K562 (cell line): ENCODE measurements around the gene THOP1. TPM values are rescaled to one million over a fixed set of nuclear protein-coding genes. Genes with fewer than 3 reads are reported as not detected.

Experiments used
- CLOCK ChIP-seq: fragments of 250-450 bp; sonication (Bioruptor Pico); IDR thresholded peaks from 2 replicates; pipeline ENCODE4 v1.4.0; 2020; ENCODE audit warnings: mild to moderate bottlenecking, moderate library complexity, borderline replicate concordance
- CREM ChIP-seq: IDR thresholded peaks from 2 replicates; pipeline ENCODE4 v1.6.1; 2014; ENCODE audit warnings: antibody characterized with exemption, low read depth
- CXXC5 ChIP-seq: fragments of 250-450 bp; sonication (Bioruptor Pico); IDR thresholded peaks from 2 replicates; pipeline ENCODE4 v1.8.0; 2022; ENCODE audit warnings: inconsistent platforms, mild to moderate bottlenecking, moderate library complexity
- HDAC1 ChIP-seq, 2 experiments: fragments of 450-650 bp; IDR thresholded peaks; 2 replicates each; pipeline ENCODE4 v1.6.1; 2016 to 2017; ENCODE audit warnings: inconsistent platforms in 1 of 2, mild to moderate bottlenecking in 1 of 2, moderate library complexity in 1 of 2
- HDAC8 ChIP-seq: fragments of 450-650 bp; IDR thresholded peaks from 2 replicates; pipeline ENCODE4 v1.6.1; 2016; ENCODE audit warnings: mild to moderate bottlenecking, missing genetic modification characterization, moderate library complexity, missing compliant biosample characterization
- KAT8 ChIP-seq: fragments of 450-650 bp; IDR thresholded peaks from 2 replicates; pipeline ENCODE4 v1.6.1; 2016; ENCODE audit warnings: low read depth, mild to moderate bottlenecking
- KLF16 ChIP-seq: IDR thresholded peaks from 2 replicates; pipeline ENCODE4 v1.6.1; 2016; ENCODE audit warnings: antibody characterized with exemption
- NCOA1 ChIP-seq: fragments of 450-650 bp; IDR thresholded peaks from 2 replicates; pipeline ENCODE4 v1.6.1; 2016; ENCODE audit warnings: low read depth
- NFXL1 ChIP-seq: fragments of 450-650 bp; formaldehyde crosslinking; IDR thresholded peaks from 2 replicates; pipeline ENCODE4 v1.4.0; 2021; ENCODE audit warnings: mild to moderate bottlenecking
- NR2F6 ChIP-seq: fragments of 450-650 bp; formaldehyde crosslinking; IDR thresholded peaks from 2 replicates; pipeline ENCODE4 v1.4.0; 2020; ENCODE audit warnings: mild to moderate bottlenecking
- PRMT5 ChIP-seq: sonication (generic); formaldehyde crosslinking; IDR thresholded peaks from 2 replicates; pipeline ENCODE4 v1.5.0; 2020; ENCODE audit warnings: missing genetic modification reagents
- PYGO2 ChIP-seq: fragments of 450-650 bp; IDR thresholded peaks from 2 replicates; pipeline ENCODE4 v1.6.1; 2016; ENCODE audit warnings: mild to moderate bottlenecking, missing genetic modification characterization, moderate library complexity, missing compliant biosample characterization
- SNRNP70 ChIP-seq: fragments of 200-400 bp; formaldehyde crosslinking; optimal IDR thresholded peaks from 2 replicates; pipeline ENCODE3; 2017; ENCODE audit warnings: low read depth, low read length
- SRSF3 ChIP-seq: fragments of 200-400 bp; formaldehyde crosslinking; IDR thresholded peaks from 2 replicates; pipeline ENCODE4 v1.6.1; 2016; ENCODE audit warnings: mild to moderate bottlenecking, low read length, moderate library complexity; ENCODE audit not compliant: insufficient read depth
- SRSF7 ChIP-seq: fragments of 200-400 bp; formaldehyde crosslinking; optimal IDR thresholded peaks from 2 replicates; pipeline ENCODE3; 2017; ENCODE audit warnings: mild to moderate bottlenecking, low read depth, low read length
- STAT5B ChIP-seq: fragments of 250-450 bp; sonication (Bioruptor Pico); IDR thresholded peaks from 2 replicates; pipeline ENCODE4 v1.8.0; 2021; ENCODE audit warnings: mild to moderate bottlenecking, inconsistent platforms
- THRA ChIP-seq: fragments of 450-650 bp; IDR thresholded peaks from 2 replicates; pipeline ENCODE4 v1.6.1; 2017; ENCODE audit warnings: mild to moderate bottlenecking, moderate library complexity
- ZBTB33 ChIP-seq: sonication (generic); formaldehyde crosslinking; IDR thresholded peaks from 2 replicates; pipeline ENCODE4 v1.8.1; 2023; ENCODE audit warnings: mild to moderate bottlenecking, missing genetic modification reagents
- ZFPM2 ChIP-seq: fragments of 250-450 bp; sonication (Bioruptor Pico); IDR thresholded peaks from 2 replicates; pipeline ENCODE4 v1.5.1; 2022; ENCODE audit warnings: mild to moderate bottlenecking
- ZNF232 ChIP-seq: sonication (generic); formaldehyde crosslinking; IDR thresholded peaks from 2 replicates; pipeline ENCODE4 v1.8.0; 2022; ENCODE audit warnings: mild to moderate bottlenecking, missing genetic modification reagents
- ZNF431 ChIP-seq: sonication (generic); formaldehyde crosslinking; IDR thresholded peaks from 2 replicates; pipeline ENCODE4 v1.8.0; 2022; ENCODE audit warnings: mild to moderate bottlenecking, missing genetic modification reagents
- polyA plus RNA-seq, 8 experiments: library from polyadenylated mRNA; depleted of rRNA in 4 of 8; stranded (reverse) in 5 of 8; unstranded in 3 of 8; fragments of >200 nt; fragmentation: Nextera tagmentation in 2 of 8; fragmentation: Illumina TruSeq in 1 of 8; extraction: Ambion mirVana in 2 of 8; extraction: Trizol in 1 of 8; gene quantifications; 2 replicates each; pipeline versions ENCODE4 v1.2.1 to v1.2.3, GENCODE V29; 2011 to 2014; ENCODE audit warnings: inconsistent platforms in 1 of 8, missing spikeins in 1 of 8
- total RNA-seq, 7 experiments: library from RNA; depleted of rRNA in 6 of 7; stranded (reverse); fragments of >200 nt in 6 of 7; fragmentation: Illumina TruSeq in 2 of 7; extraction: Trizol in 2 of 7; gene quantifications; 2 replicates each; pipeline versions ENCODE4 v1.2.1 to v1.2.3, GENCODE V29; 2011 to 2021; ENCODE audit warnings: low replicate concordance in 1 of 7
- TF ChIP-seq, protein P1 (sequence below): fragments of 450-650 bp; IDR thresholded peaks from 2 replicates; pipeline ENCODE4 v1.6.1; 2016; ENCODE audit warnings: borderline replicate concordance

Gene THOP1
- total and polyA plus RNA-seq, 9 of the 15 experiments (the other 6 are each of a cell fraction or from before 2014, with no cell fraction given) = 1.3 to 255 (median 96.1) TPM

DNA sequence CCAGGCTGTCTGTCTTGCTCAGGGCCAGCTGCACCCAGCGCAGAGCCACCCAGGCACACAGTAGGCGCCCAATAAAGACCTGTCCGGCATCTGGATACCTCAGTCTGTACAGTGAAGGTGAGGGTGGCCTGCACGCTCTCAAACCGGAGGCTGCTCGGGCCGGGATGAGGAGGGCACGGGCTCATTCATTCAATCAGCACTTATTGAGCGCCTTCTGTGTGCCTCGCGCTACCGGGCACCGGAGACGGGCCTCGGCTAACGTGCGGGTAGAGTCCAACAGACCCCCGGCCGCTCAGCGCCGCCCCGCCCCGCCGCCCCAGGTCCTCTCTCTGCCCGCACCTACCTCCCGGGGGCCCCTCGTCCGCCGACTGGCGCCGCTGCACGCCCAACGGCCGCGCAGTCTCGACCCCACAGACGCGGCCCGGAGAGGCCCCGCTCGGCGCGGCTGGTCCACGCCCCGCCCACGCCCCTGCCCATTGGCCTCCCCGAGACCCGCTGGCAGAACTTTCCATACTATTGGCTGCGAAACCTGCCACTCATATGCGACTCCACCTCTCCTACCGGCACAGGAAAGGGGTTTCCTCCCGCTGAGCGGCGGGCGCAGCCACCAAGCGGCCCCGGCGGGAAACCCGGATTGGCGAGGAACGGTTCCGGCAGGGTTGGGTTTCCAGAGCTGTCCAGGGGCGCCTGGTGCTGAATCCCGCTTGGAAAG is 45.5 kb upstream of the THOP1 start, which contains the start of gene SLC39A3 (continued):
- TF ChIP-seq SRSF7 = no peak
- no peak for TF ChIP-seq KAT8
- TF ChIP-seq NFXL1 (CRISPR knock-in tag) = no peak
- no peak for TF ChIP-seq KLF16
- peak; percentile 66; the same call in 1 of the 2 replicates for TF ChIP-seq ZNF431 (CRISPR knock-in tag)
- peak; percentile 94 for TF ChIP-seq CXXC5
- peak; percentile 92 for TF ChIP-seq ZBTB33 (CRISPR knock-in tag)
- 0 out of 2 replicates have a peak, but pooled peaks have one; percentile 47 for TF ChIP-seq SRSF3
- peak; percentile 100 for TF ChIP-seq NCOA1
- TF ChIP-seq THRA = no peak
- TF ChIP-seq CLOCK (CRISPR knock-in tag) = no peak
- peak in 1 of 2 experiments; percentile 87; a peak in 2 of 4 replicates for TF ChIP-seq HDAC1 (IDR thresholded peaks at IDR 0.05)
- TF ChIP-seq CREM = peak; percentile 56; the same call in 1 of the 2 replicates
- peak; percentile 97 for TF ChIP-seq PRMT5 (CRISPR knock-in tag)
- TF ChIP-seq SNRNP70 = no peak
- peak; percentile 81; the same call in 1 of the 2 replicates for TF ChIP-seq HDAC8 (tag)
- TF ChIP-seq, protein P1, sequence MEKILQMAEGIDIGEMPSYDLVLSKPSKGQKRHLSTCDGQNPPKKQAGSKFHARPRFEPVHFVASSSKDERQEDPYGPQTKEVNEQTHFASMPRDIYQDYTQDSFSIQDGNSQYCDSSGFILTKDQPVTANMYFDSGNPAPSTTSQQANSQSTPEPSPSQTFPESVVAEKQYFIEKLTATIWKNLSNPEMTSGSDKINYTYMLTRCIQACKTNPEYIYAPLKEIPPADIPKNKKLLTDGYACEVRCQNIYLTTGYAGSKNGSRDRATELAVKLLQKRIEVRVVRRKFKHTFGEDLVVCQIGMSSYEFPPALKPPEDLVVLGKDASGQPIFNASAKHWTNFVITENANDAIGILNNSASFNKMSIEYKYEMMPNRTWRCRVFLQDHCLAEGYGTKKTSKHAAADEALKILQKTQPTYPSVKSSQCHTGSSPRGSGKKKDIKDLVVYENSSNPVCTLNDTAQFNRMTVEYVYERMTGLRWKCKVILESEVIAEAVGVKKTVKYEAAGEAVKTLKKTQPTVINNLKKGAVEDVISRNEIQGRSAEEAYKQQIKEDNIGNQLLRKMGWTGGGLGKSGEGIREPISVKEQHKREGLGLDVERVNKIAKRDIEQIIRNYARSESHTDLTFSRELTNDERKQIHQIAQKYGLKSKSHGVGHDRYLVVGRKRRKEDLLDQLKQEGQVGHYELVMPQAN = peak; percentile 68
- no peak for TF ChIP-seq STAT5B (CRISPR knock-in tag)
- TF ChIP-seq PYGO2 (tag) = no peak
- 0 out of 2 replicates have a peak, but pooled peaks have one; percentile 19 for TF ChIP-seq NR2F6 (CRISPR knock-in tag)
- TF ChIP-seq ZNF232 = peak; percentile 92; the same call in 1 of the 2 replicates
- TF ChIP-seq ZFPM2 (CRISPR knock-in tag) = no peak
